Effector CD4-positive, alpha-beta T cell (primary cell): ENCODE data around the gene LSP1.

ENCODE experiments used
- DNase-seq: peaks from one replicate; pipeline ENCODE4 v3.0.0-alpha.2; 2020

Gene LSP1

GRCh38 chr11:1851468-1852180, 1.3 kb upstream of the LSP1 start:
- DNase-seq, result no peak

- DNase-seq, result no peak
These were observed 510 bp upstream of the LSP1 start for GRCh38 chr11:1852271-1852876.

- no peak for DNase-seq
These were observed 670 bp downstream of the LSP1 start for GRCh38 chr11:1853376-1854131.

- DNase-seq, result no peak
These were observed 1.5 kb downstream of the LSP1 start for GRCh38 chr11:1854132-1854948.

- DNase-seq, result no peak
These were observed 2.3 kb downstream of the LSP1 start for GRCh38 chr11:1854949-1855885.

GRCh38 chr11:1855886-1856265, 3.0 kb downstream of the LSP1 start:
- DNase-seq, result no peak

- no peak for DNase-seq
These were observed 3.6 kb downstream of the LSP1 start for GRCh38 chr11:1856306-1857005.

GRCh38 chr11:1857064-1857463, 4.2 kb downstream of the LSP1 start:
- no peak for DNase-seq

GRCh38 chr11:1858154-1858553, 5.3 kb downstream of the LSP1 start:
- DNase-seq, result no peak

GRCh38 chr11:1858576-1858975, 5.7 kb downstream of the LSP1 start:
- DNase-seq, result no peak

- DNase-seq, result no peak
These were observed 6.1 kb downstream of the LSP1 start for GRCh38 chr11:1859004-1859403.

GRCh38 chr11:1860108-1860507, 7.2 kb downstream of the LSP1 start:
- DNase-seq, result no peak

GRCh38 chr11:1861435-1862411, 8.8 kb downstream of the LSP1 start:
- no peak for DNase-seq

GRCh38 chr11:1862588-1863351, 9.9 kb downstream of the LSP1 start:
- no peak for DNase-seq

GRCh38 chr11:1863352-1864216, 10.7 kb downstream of the LSP1 start:
- DNase-seq, result no peak

- DNase-seq, result no peak
These were observed 11.3 kb downstream of the LSP1 start for GRCh38 chr11:1864231-1864630.

GRCh38 chr11:1864831-1865665, 12.2 kb downstream of the LSP1 start:
- no peak for DNase-seq
